Thymus (tissue), 11 donors: ENCODE measurements around the gene RABL6. TPM values are rescaled to one million over a fixed set of nuclear protein-coding genes. Genes with fewer than 3 reads are reported as not detected.
"Not testable (repeated sequence)": the region's sequence is repeated elsewhere in the genome, so short reads cannot be mapped to it uniquely, and the experiment has no call there.

ENCODE experiments used
- DNase-seq, 9 donors: peaks; one replicate each; pipeline ENCODE4 v3.0.0-alpha.2; 2013; ENCODE audit warnings: low spot score in 9 of 9, low read depth in 6 of 9, missing footprints in 1 of 9
- H3K27ac ChIP-seq, 2 donors: one replicate each; pipeline ENCODE4 v1.5.1; 2013; ENCODE audit warnings: control low read depth in 1 of 2, low read depth in 1 of 2, low read length in 1 of 2, mild to moderate bottlenecking in 1 of 2, moderate library complexity in 1 of 2
- H3K27me3 ChIP-seq, 2 donors: one replicate each; pipeline ENCODE4 v1.5.1; 2013; ENCODE audit warnings: low read length in 1 of 2; ENCODE audit not compliant: control insufficient read depth in 2 of 2, insufficient read depth in 1 of 2
- H3K36me3 ChIP-seq, 2 donors: one replicate each; pipeline ENCODE4 v1.5.1; 2013; ENCODE audit warnings: low read length in 1 of 2, mild to moderate bottlenecking in 1 of 2, moderate library complexity in 1 of 2; ENCODE audit not compliant: control insufficient read depth in 2 of 2, insufficient read depth in 2 of 2
- H3K4me1 ChIP-seq, 2 donors: one replicate each; pipeline ENCODE4 v1.5.1; 2013; ENCODE audit warnings: low read length in 2 of 2; ENCODE audit not compliant: control insufficient read depth in 2 of 2, insufficient read depth in 2 of 2
- H3K4me3 ChIP-seq, 2 donors: one replicate each; pipeline ENCODE4 v1.5.1; 2013; ENCODE audit warnings: low read length in 2 of 2, control low read depth in 1 of 2, mild to moderate bottlenecking in 1 of 2
- H3K9me3 ChIP-seq, 2 donors: one replicate each; pipeline ENCODE4 v1.5.1; 2013; ENCODE audit warnings: low read length in 1 of 2, mild to moderate bottlenecking in 1 of 2; ENCODE audit not compliant: control insufficient read depth in 2 of 2, insufficient read depth in 1 of 2
- WGBS: extraction: QIAGEN DNeasy Blood & Tissue Kit; methylation state at CpG from one replicate; pipeline ENCODE4 v1.1.7; 2013; 5-methylcytosine and 5-hydroxymethylcytosine counted together
- polyA plus RNA-seq: library from polyadenylated mRNA; stranded (reverse); fragments of 200-250 nt; gene quantifications from one replicate; pipeline ENCODE4 v1.2.3, GENCODE V29; 2013
- total RNA-seq: library from RNA; stranded (reverse); fragments of 120-200 nt; gene quantifications from one replicate; pipeline ENCODE4 v1.2.4, GENCODE V29; 2013
- donor health status: healthy.

RABL6 gene
- total and polyA plus RNA-seq, 2 donors, result 43.4 to 55.1 TPM

DNA sequence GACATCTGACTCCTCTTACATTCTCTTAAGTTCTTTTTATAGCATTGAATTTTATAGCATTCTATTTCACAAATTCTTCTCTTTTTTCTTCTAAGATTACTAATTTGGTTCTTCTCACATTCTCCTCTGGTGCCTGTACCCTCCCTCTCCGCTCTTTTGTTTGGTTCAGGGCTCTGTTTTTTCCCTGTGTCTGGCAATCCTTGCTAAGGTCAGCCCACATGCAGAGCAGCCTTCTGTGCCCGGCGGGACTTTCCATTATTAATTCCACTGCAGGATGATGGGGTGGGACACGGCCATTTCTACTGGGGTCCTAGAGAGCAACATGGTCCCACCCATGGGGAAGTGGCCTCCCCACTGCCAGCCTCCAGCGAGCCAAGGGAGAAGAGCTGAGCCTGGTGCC is 68.7 kb downstream of the RABL6 start:
- Histone ChIP-seq H3K27me3 (peaks cover 0 to 6% of the 10 kb centered on the region in 2 donors), H3K4me3 (no peak overlapping the region), H3K27ac (no peak overlapping the region), H3K9me3 (peaks cover 0 to 15% of the 10 kb centered on the region in 2 donors), H3K4me1 (peaks cover 0 to 3% of the 10 kb centered on the region in 2 donors), H3K36me3 (no peaks in the 10 kb centered on the region)
- 94% methylated on average over 5 of the region's 5 CpGs for WGBS
- DNase-seq, result no peak

DNA sequence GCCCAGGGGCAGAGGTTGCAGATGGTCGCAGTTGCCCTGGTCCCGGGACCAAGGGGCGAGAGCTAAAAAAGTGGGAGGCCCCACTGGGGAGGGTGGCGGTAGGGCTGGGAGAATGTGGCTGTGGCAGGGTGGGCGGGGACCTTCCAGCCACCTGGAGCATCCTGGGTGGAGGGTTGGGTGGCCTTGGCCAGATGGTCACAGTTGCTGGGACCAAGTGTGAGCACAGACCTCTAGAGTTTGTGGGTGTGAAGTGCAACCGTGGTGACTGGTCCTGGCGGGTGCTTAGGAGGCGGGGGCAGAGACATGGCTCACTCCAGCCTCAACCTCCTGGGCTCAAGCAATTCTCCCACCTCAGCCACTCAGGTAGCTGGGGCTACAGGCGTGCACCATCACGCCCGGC is 72.9 kb downstream of the RABL6 start:
- peaks cover 3 to 27% of the 10 kb centered on the region in 2 donors for H3K4me1 ChIP-seq
- no peaks in the 10 kb centered on the region for H3K36me3 ChIP-seq
- no peak overlapping the region for H3K4me3 ChIP-seq
- DNase-seq, result no peak
- 87% methylated on average over 11 of the region's 11 CpGs for WGBS
- H3K9me3 ChIP-seq, result peaks cover 0 to 4% of the 10 kb centered on the region in 2 donors
- H3K27me3 ChIP-seq, result peaks cover 0 to 6% of the 10 kb centered on the region in 2 donors
- H3K27ac ChIP-seq, result no peak overlapping the region

DNA sequence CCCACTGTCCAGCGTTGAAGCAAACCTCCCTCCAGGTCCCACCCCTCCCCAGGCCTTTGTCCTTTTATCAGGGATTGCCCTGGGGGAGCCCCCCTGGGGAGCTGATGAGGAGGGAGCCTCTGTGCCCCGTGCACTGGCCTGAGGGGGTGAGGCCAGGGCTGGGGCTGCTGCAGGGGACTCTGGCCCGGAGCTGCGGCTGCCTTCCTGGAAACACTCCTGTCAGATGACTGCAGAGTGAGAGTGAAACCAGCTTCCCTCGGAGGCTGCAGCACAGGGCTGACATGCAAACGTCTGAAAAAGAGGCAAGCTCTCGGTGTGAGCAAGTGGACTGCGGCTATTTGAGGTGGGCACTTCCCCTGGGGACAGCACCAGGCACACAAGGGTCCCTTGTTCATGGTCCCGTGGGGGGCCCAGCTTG is 74.0 kb downstream of the RABL6 start:
- Histone ChIP-seq H3K4me1 (peaks cover 3 to 28% of the 10 kb centered on the region in 2 donors), H3K36me3 (no peaks in the 10 kb centered on the region), H3K4me3 (no peak overlapping the region), H3K9me3 (peaks cover 0 to 4% of the 10 kb centered on the region in 2 donors), H3K27me3 (peaks cover 0 to 3% of the 10 kb centered on the region in 2 donors), H3K27ac (peak overlapping the region; percentile 65 to 79)
- DNase-seq, result peak in 1 of 9 donors; percentile 40
- 19% methylated on average over 9 of the region's 9 CpGs for WGBS

DNA sequence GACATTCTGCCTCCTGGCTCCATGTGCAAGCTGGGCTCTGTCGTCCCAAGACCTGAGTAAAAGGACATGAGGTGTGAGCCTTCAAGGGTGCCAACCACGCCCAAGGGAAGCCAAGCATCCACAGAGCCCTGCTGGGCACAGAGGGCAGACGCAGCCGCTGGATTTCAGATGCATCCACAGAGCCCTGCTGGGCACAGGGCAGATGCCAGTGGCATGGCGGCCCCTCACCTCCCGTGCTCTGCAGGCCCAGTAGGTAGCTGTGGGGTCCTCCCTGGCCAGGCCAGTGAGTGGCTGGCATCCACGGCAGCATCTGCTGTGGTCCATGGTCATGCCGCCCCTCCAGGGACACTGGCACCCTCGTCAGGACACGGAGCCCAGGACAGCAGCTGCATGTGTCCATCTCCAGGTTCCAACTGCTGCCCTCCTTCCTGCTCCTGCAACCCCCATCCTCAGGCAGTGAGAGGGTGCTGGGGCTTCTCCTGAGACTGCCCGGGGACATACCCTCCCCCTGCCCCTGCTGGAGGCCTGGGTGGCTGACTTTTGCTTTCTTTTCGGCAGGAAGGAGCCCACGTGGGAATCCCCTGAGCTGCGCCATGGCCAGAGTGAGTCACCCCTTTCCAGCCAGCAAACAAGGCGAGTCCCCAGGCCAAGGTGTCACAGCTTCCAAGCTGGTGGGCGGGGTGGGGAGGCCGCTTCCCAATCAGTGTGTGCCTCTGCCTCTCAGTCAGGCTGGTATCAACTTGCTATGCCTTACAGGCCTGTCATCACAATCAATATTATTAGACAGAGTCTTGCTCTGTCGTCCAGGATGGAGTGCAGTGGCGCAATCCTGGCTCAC is 74.6 kb downstream of the RABL6 start:
- WGBS, result 60% methylated on average over 19 of the region's 19 CpGs
- peak overlapping the region; percentile 1 to 79 for H3K27ac ChIP-seq
- H3K27me3 ChIP-seq, result no peaks in the 10 kb centered on the region
- H3K9me3 ChIP-seq, result peaks cover 0 to 4% of the 10 kb centered on the region in 2 donors
- H3K4me1 ChIP-seq, result peaks cover 7 to 33% of the 10 kb centered on the region in 2 donors
- DNase-seq, result peak in 2 of 9 donors; percentile 32 to 58
- H3K4me3 ChIP-seq, result no peak overlapping the region
- H3K36me3 ChIP-seq, result no peaks in the 10 kb centered on the region

DNA sequence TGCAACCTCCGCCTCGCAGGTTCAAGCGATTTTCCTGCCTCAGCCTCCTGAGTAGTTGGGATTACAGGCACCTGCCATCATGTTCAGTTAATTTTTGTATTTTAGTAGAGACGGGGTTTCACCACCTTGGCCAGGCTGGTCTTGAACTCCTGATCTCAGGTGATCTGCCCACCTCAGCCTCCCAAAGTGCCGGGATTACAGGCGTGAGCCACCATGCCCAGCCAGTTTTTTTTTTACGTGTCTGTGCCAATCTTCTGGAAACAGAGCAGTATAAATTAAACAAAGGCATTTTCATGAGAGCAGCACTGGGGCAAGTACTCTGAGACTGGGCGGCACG is 75.2 kb downstream of the RABL6 start:
- not testable (repeated sequence) for H3K4me3 ChIP-seq
- Histone ChIP-seq H3K27ac (peak overlapping the region; percentile 19 to 36), H3K4me1 (peaks cover 9 to 35% of the 10 kb centered on the region in 2 donors)

DNA sequence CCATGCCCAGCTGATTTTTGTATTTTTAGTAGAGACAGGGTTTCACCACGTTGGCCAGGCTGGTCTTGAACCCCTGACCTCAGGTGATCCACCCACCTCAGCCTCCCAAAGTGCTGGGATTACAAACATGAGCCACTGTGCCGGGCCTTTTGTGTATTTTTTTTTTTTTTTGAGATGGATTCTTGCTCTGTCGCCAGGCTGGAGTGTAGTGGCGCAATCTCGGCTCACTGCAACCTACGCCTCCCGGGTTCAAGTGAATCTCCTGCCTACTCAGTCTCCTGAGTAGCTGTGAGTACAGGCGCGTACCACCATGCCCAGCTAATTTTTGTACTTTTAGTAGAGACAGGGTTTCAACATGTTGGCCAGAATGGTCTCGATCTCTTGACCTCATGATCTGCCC is 75.9 kb downstream of the RABL6 start:
- not testable (repeated sequence) for H3K36me3 ChIP-seq, H3K27ac ChIP-seq, H3K4me3 ChIP-seq, H3K9me3 ChIP-seq, H3K27me3 ChIP-seq, DNase-seq
- 95% methylated on average over 10 of the region's 10 CpGs for WGBS
- H3K4me1 ChIP-seq, result peaks cover 9 to 35% of the 10 kb centered on the region in 2 donors

More for the DNA sequence above, 75.2 kb downstream of the RABL6 start:
- H3K27me3 ChIP-seq, H3K9me3 ChIP-seq, H3K36me3 ChIP-seq, DNase-seq: not testable (repeated sequence)
- 95% methylated on average over 9 of the region's 9 CpGs for WGBS

DNA sequence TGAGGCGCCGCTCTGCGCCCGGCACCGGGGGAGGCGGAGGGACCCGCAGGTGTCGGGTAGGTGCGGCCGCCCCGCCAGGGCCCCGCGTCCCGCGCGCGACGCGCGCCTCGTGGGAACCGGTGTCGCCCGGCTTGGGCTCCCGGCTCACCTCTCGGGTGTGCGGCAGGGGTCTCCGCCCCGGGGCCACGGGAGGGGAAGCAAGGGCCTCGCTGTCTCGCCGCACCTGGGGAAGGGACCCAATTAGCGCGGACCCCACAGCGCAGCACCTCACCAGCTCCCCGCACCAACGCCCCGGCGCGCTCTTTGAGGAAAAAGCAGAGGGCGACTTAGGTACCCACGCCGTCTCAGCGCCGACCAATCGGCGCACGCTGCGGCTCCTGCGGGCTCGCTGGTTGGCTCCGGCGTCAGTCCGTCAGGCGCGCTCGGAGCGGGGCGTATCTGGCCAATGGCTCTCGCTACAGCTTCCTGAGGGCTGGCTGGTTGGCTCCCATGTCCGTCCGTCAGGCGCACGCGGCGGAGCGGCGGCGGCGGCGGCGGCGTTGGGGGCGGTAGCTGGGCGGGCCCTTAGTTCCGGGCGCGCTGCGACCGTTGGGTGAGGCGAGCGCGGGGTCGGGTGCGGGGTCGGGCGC is 78.3 kb downstream of the RABL6 start, which contains the start of gene TRAF2:
Gene TRAF2, plus strand, starts transcription at position 567 of the 629 bp plus-strand sequence. CDS start 12,225 bp downstream, outside the sequence.
- WGBS, result under 1% methylated on average over 88 of the region's 88 CpGs
- peak within 1 kb of the TSS; percentile 75 to 96 for H3K4me3 ChIP-seq
- no peaks in the 10 kb centered on the region for H3K27me3 ChIP-seq
- DNase-seq, result peak; percentile 95 to 100 (median 99)
- peak within 1 kb of the TSS; percentile 77 to 87 for H3K27ac ChIP-seq
- H3K9me3 ChIP-seq, result no peaks in the 10 kb centered on the region
- H3K4me1 ChIP-seq, result peaks cover 9 to 35% of the 10 kb centered on the region in 2 donors
- peaks cover 7 to 10% of the 10 kb centered on the region in 2 donors for H3K36me3 ChIP-seq

DNA sequence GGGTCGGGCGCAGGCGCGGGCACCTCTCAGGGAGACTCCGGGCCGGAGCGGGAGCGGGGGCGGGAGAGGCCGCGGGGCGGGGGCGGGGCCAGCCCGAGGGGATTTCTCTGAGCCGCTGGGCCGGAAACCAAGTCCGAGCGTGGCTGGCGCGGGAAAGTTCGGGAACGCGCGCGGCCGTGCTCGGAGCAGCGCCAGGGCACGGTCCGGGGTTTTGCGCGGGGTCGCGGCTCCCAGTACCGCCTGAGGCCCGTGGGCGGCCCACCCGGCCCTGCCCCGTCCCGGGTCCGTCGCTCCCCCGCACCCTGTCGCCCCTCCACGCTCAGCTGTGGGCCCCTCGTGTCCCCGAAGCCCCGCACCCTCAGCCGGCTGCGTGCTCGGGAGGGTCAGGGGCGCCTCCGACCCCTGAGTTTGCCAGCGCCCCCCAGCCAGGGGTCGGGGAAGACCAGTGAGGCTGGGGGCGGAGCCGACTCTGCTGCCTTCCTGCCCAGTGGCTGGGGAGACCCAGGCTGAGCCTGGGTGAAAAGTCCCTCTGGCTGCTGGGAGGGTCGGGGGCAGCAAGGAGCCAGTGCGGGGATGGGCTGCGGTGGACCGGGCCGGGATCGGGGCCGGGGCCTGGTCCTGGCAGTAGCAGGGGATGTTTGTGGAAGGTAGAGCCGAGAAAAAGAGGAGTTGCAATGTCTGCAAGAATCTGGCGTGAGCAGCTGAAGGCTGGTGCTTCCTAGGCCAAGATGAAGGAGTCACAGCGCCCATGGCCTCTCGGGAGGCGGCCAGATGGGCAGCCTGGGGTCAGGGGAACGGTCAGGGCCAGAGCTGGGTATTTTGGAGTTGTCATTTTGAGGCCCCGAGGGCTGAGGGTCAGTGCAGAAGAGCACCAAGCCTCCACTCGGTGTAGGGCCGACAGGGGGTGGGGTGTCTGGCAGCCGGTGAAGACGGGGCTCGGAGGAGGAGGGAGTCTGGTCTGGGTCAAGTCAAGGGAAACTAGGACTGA is 79.2 kb downstream of the RABL6 start:
- peaks cover 6 to 28% of the 10 kb centered on the region in 2 donors for H3K4me1 ChIP-seq
- H3K4me3 ChIP-seq, result peak overlapping the region; percentile 75 to 96
- 3% methylated on average over 76 of the region's 76 CpGs for WGBS

More for the DNA sequence above, 79.2 kb downstream of the RABL6 start:
- Histone ChIP-seq H3K27me3 (no peaks in the 10 kb centered on the region), H3K9me3 (no peaks in the 10 kb centered on the region), H3K27ac (peak overlapping the region; percentile 77 to 87), H3K36me3 (peaks cover 7 to 10% of the 10 kb centered on the region in 2 donors)
- peak in 3 of 9 donors; percentile 22 to 53 (median 37) for DNase-seq
